GM12872 (cell line): ENCODE measurements around the gene CRB2.

Source experiments
- CTCF ChIP-seq: IDR thresholded peaks from 3 replicates; pipeline ENCODE4 v1.5.1; 2011; ENCODE audit warnings: low read depth, mild to moderate bottlenecking, low read length, moderate library complexity; ENCODE audit not compliant: insufficient read depth

Gene CRB2

GRCh38 chr9:123408313-123409262, 52.6 kb downstream of the CRB2 start:
- TF ChIP-seq CTCF = no peak

- TF ChIP-seq CTCF = no peak
Observed at GRCh38 chr9:123410281-123410910, 54.4 kb downstream of the CRB2 start.

GRCh38 chr9:123411191-123411590, 55.2 kb downstream of the CRB2 start:
- TF ChIP-seq CTCF = no peak

GRCh38 chr9:123411636-123412035, 55.6 kb downstream of the CRB2 start:
- no peak for TF ChIP-seq CTCF

GRCh38 chr9:123412171-123412820, 56.3 kb downstream of the CRB2 start:
- TF ChIP-seq CTCF = no peak

- TF ChIP-seq CTCF = no peak
Observed at GRCh38 chr9:123414204-123414603, 58.2 kb downstream of the CRB2 start.
